H9 (cell line): Measurements from ENCODE around the gene PTPRN2. TPM values are rescaled to one million over a fixed set of nuclear protein-coding genes. Genes with fewer than 3 reads are reported as not detected.

ENCODE experiments used
- DNase-seq: peaks from one replicate; pipeline ENCODE4 v3.0.0-alpha.2; 2017
- H2AFZ ChIP-seq: one replicate; pipeline ENCODE4 v1.6.1; 2013; ENCODE audit warnings: mild to moderate bottlenecking, low read length, control low read depth, moderate library complexity
- H2AK5ac ChIP-seq: 2 replicates; pipeline ENCODE4 v1.6.1; 2013; ENCODE audit warnings: low read length, control low read depth, mixed read lengths; ENCODE audit not compliant: insufficient read length
- H2BK120ac ChIP-seq: one replicate; pipeline ENCODE4 v1.6.1; 2013; ENCODE audit warnings: low read depth, mild to moderate bottlenecking, low read length, control low read depth, inconsistent platforms; ENCODE audit not compliant: poor library complexity, severe bottlenecking
- H2BK12ac ChIP-seq: 2 replicates; pipeline ENCODE4 v1.6.1; 2013; ENCODE audit warnings: low read length, control low read depth, mixed read lengths, low read depth; ENCODE audit not compliant: insufficient read length
- H2BK15ac ChIP-seq: 2 replicates; pipeline ENCODE4 v1.6.1; 2013; ENCODE audit warnings: low read depth, low read length, control low read depth
- H2BK20ac ChIP-seq: one replicate; pipeline ENCODE4 v1.6.1; 2013; ENCODE audit warnings: low read depth, mild to moderate bottlenecking, low read length, control low read depth, inconsistent platforms; ENCODE audit not compliant: poor library complexity, severe bottlenecking
- H2BK5ac ChIP-seq: 2 replicates; pipeline ENCODE4 v1.6.1; 2013; ENCODE audit warnings: low read length, control low read depth, mixed read lengths; ENCODE audit not compliant: insufficient read length
- H3K14ac ChIP-seq: 2 replicates; pipeline ENCODE4 v1.6.1; 2013; ENCODE audit warnings: low read length, control low read depth; ENCODE audit not compliant: insufficient read depth
- H3K18ac ChIP-seq: 2 replicates; pipeline ENCODE4 v1.6.1; 2013; ENCODE audit warnings: low read depth, mild to moderate bottlenecking, mixed read lengths, low read length, control low read depth; ENCODE audit not compliant: insufficient read length
- H3K23ac ChIP-seq: 2 replicates; pipeline ENCODE4 v1.6.1; 2013; ENCODE audit warnings: low read length, control low read depth, mixed read lengths, low read depth; ENCODE audit not compliant: insufficient read length
- H3K23me2 ChIP-seq: 2 replicates; pipeline ENCODE4 v1.6.1; 2013; ENCODE audit warnings: low read depth, mild to moderate bottlenecking, mixed read lengths, low read length, control low read depth; ENCODE audit not compliant: insufficient read length, poor library complexity, severe bottlenecking
- H3K27ac ChIP-seq: 2 replicates; pipeline ENCODE4 v1.5.1; 2013; ENCODE audit warnings: low read length, control low read depth, mixed read lengths, low read depth; ENCODE audit not compliant: insufficient read length
- H3K27me3 ChIP-seq: 2 replicates; pipeline ENCODE4 v1.6.1; 2013; ENCODE audit warnings: low read length, control low read depth, inconsistent platforms; ENCODE audit not compliant: insufficient read depth
- H3K4ac ChIP-seq: 2 replicates; pipeline ENCODE4 v1.6.1; 2013; ENCODE audit warnings: low read depth, mild to moderate bottlenecking, control low read depth, inconsistent platforms, low read length, moderate library complexity
- H3K4me1 ChIP-seq: 2 replicates; pipeline ENCODE4 v1.6.1; 2013; ENCODE audit warnings: low read length, control low read depth, inconsistent platforms; ENCODE audit not compliant: insufficient read depth
- H3K4me2 ChIP-seq: 2 replicates; pipeline ENCODE4 v1.6.1; 2013; ENCODE audit warnings: low read length, control low read depth, mixed read lengths; ENCODE audit not compliant: insufficient read length, insufficient read depth
- H3K56ac ChIP-seq: 2 replicates; pipeline ENCODE4 v1.6.1; 2013; ENCODE audit warnings: low read depth, mild to moderate bottlenecking, mixed read lengths, low read length, control low read depth; ENCODE audit not compliant: insufficient read length
- H3K79me1 ChIP-seq: 2 replicates; pipeline ENCODE4 v1.6.1; 2013; ENCODE audit warnings: low read depth, mild to moderate bottlenecking, moderate library complexity, low read length, control low read depth, inconsistent platforms; ENCODE audit not compliant: insufficient read depth, poor library complexity, severe bottlenecking
- H3K79me2 ChIP-seq: 2 replicates; pipeline ENCODE4 v1.6.1; 2013; ENCODE audit warnings: low read length, control low read depth, inconsistent platforms; ENCODE audit not compliant: insufficient read depth
- H3K9ac ChIP-seq: 2 replicates; pipeline ENCODE4 v1.6.1; 2013; ENCODE audit warnings: low read length, control low read depth, mixed read lengths; ENCODE audit not compliant: insufficient read length; ENCODE audit errors: extremely low read depth
- H3K9me3 ChIP-seq: one replicate; pipeline ENCODE4 v1.6.1; 2013; ENCODE audit warnings: low read depth, low read length, inconsistent platforms; ENCODE audit not compliant: control insufficient read depth
- H3T11ph ChIP-seq: one replicate; pipeline ENCODE4 v1.6.1; 2013; ENCODE audit warnings: mild to moderate bottlenecking, low read length, control low read depth, inconsistent platforms
- H4K20me1 ChIP-seq: one replicate; pipeline ENCODE4 v1.6.1; 2013; ENCODE audit not compliant: control insufficient read depth, insufficient read length, insufficient read depth
- H4K5ac ChIP-seq: 2 replicates; pipeline ENCODE4 v1.6.1; 2013; ENCODE audit warnings: low read depth, mild to moderate bottlenecking, mixed read lengths, low read length, control low read depth; ENCODE audit not compliant: insufficient read length
- H4K8ac ChIP-seq: replicated peaks from 2 replicates; pipeline ENCODE4 v1.6.1; 2013; ENCODE audit warnings: low read length, control low read depth, mixed read lengths, low read depth; ENCODE audit not compliant: insufficient read length
- H4K91ac ChIP-seq: 2 replicates; pipeline ENCODE4 v1.6.1; 2013; ENCODE audit warnings: low read depth, mild to moderate bottlenecking, moderate library complexity, mixed read lengths, low read length, control low read depth; ENCODE audit not compliant: insufficient read length
- H3K27ac Mint-ChIP-seq, 3 experiments: 2 replicates in 2 of 3; 3 replicates in 1 of 3; pipeline ENCODE4 v1.8.0; 2020 to 2021; ENCODE audit warnings: mixed read lengths in 3 of 3, mild to moderate bottlenecking in 1 of 3, moderate library complexity in 1 of 3
- H3K27me3 Mint-ChIP-seq: 2 replicates; pipeline ENCODE4 v1.8.0; 2021; ENCODE audit warnings: low read depth, mild to moderate bottlenecking, moderate library complexity, mixed read lengths
- H3K36me3 Mint-ChIP-seq, 3 experiments: 2 replicates in 2 of 3; 3 replicates in 1 of 3; pipeline ENCODE4 v1.8.0; 2020 to 2021; ENCODE audit warnings: low read depth in 3 of 3, mixed read lengths in 3 of 3; ENCODE audit not compliant: insufficient read depth in 1 of 3
- H3K4me1 Mint-ChIP-seq, 2 experiments: 2 replicates each; pipeline ENCODE4 v1.8.0; 2020; ENCODE audit warnings: mixed read lengths in 2 of 2
- H3K4me3 Mint-ChIP-seq, 2 experiments: 2 replicates in 1 of 2; 3 replicates in 1 of 2; pipeline ENCODE4 v1.8.0; 2020 to 2021; ENCODE audit warnings: mild to moderate bottlenecking in 2 of 2, mixed read lengths in 2 of 2, moderate library complexity in 1 of 2
- H3K9me3 Mint-ChIP-seq, 2 experiments: 2 replicates in 1 of 2; 3 replicates in 1 of 2; pipeline ENCODE4 v1.8.0; 2020; ENCODE audit warnings: mild to moderate bottlenecking in 2 of 2, mixed read lengths in 2 of 2, moderate library complexity in 1 of 2
- WGBS: extraction: QIAGEN DNeasy Blood & Tissue Kit; methylation state at CpG from one replicate; pipeline ENCODE4 v1.1.7; 2013; ENCODE audit warnings: missing lambda C conversion rate, low lambda C conversion rate, mixed read lengths; ENCODE audit not compliant: insufficient read length; ENCODE audit errors: extremely low coverage; 5-methylcytosine and 5-hydroxymethylcytosine counted together
- total RNA-seq: library from RNA; stranded (reverse); gene quantifications from 2 replicates; pipeline ENCODE4 v1.2.1, GENCODE V29; 2021
- TF ChIP-seq, protein P1 (sequence below): fragments of 200-600 bp; sonication (generic); conservative IDR thresholded peaks from 3 replicates; pipeline ENCODE4 v1.8.0; 2021; ENCODE audit warnings: antibody characterized with exemption, mild to moderate bottlenecking

The PTPRN2 gene
- total RNA-seq, 1 experiment from 2014 or later, result 5.2 TPM

DNA sequence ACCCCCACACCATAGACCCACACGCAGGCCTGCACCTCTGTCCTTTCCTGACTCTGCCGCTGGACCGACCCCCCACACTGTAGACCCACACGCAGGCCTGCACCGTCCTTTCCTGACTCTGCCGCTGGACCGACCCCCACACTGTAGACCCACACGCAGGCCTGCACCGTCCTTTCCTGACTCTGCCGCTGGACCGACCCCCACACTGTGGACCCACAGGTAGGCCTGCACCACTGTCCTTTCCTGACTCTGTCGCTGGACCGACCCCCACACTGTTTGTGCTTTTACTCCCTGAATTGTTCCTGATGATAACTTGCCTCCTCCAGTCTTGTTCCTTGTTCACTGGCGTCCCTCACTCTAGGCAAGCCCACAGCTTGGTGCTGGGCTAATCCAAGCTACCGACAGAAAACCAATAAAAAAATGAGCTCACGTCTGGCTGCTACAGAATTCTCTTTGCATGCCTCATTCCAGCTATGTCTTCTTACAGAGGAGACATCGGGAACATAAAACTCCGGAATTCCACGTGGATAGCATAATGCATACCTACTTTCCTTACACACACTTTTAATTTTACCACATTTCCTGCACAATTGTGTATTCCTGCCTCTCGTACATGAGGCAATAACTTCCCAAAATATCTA is 494.3 kb downstream of the PTPRN2 start:
- H2BK120ac ChIP-seq, result no peak overlapping the region
- H3K27ac ChIP-seq, result no peak overlapping the region
- no peak overlapping the region for H3K4me2 ChIP-seq
- peaks cover 0 to 5% (median 0%) of the 10 kb centered on the region in 3 experiments; a peak in 2 of 7 replicates for H3K36me3 Mint-ChIP-seq
- H4K5ac ChIP-seq, result no peak overlapping the region
- no peak overlapping the region for H2BK20ac ChIP-seq
- no CpG with 5 or more reads among the region's 20 CpGs for WGBS
- H2BK15ac ChIP-seq, result no peak overlapping the region
- H2AK5ac ChIP-seq, result no peak overlapping the region
- no peaks in the 10 kb centered on the region for H3K4me1 ChIP-seq
- H3K27me3 Mint-ChIP-seq, result peaks cover 8% of the 10 kb centered on the region
- no peak overlapping the region for H3K23ac ChIP-seq
- no peak overlapping the region for H3K9ac ChIP-seq
- H3K23me2 ChIP-seq, result no peaks in the 10 kb centered on the region
- no peaks in the 10 kb centered on the region for H3K79me1 ChIP-seq
- no peak overlapping the region for H3K4ac ChIP-seq
- H3K4me3 Mint-ChIP-seq, result no peak overlapping the region
- H4K91ac ChIP-seq, result no peak overlapping the region
- H4K20me1 ChIP-seq, result no peaks in the 10 kb centered on the region
- H3K14ac ChIP-seq, result no peak overlapping the region
- H3T11ph ChIP-seq, result no peak overlapping the region
- no peak overlapping the region; a peak in 1 of 7 replicates for H3K27ac Mint-ChIP-seq
- no peak overlapping the region for H3K56ac ChIP-seq
- no peak overlapping the region for H2BK5ac ChIP-seq
- H3K27me3 ChIP-seq, result no peaks in the 10 kb centered on the region
- TF ChIP-seq, protein P1, sequence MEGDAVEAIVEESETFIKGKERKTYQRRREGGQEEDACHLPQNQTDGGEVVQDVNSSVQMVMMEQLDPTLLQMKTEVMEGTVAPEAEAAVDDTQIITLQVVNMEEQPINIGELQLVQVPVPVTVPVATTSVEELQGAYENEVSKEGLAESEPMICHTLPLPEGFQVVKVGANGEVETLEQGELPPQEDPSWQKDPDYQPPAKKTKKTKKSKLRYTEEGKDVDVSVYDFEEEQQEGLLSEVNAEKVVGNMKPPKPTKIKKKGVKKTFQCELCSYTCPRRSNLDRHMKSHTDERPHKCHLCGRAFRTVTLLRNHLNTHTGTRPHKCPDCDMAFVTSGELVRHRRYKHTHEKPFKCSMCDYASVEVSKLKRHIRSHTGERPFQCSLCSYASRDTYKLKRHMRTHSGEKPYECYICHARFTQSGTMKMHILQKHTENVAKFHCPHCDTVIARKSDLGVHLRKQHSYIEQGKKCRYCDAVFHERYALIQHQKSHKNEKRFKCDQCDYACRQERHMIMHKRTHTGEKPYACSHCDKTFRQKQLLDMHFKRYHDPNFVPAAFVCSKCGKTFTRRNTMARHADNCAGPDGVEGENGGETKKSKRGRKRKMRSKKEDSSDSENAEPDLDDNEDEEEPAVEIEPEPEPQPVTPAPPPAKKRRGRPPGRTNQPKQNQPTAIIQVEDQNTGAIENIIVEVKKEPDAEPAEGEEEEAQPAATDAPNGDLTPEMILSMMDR, result no peak
- no peaks in the 10 kb centered on the region for H3K79me2 ChIP-seq
- H4K8ac ChIP-seq, result no peak overlapping the region
- no peak overlapping the region for H2BK12ac ChIP-seq
- no peak overlapping the region for H3K18ac ChIP-seq
- no peaks in the 10 kb centered on the region for H3K9me3 ChIP-seq
- DNase-seq, result peak; percentile 15
- H3K4me1 Mint-ChIP-seq, result peaks cover 16 to 17% of the 10 kb centered on the region in 2 experiments
- H2AFZ ChIP-seq, result no peak overlapping the region
- H3K9me3 Mint-ChIP-seq, result peaks cover 0 to 2% of the 10 kb centered on the region in 2 experiments; a peak in 2 of 5 replicates
